Gastroesophageal sphincter (tissue), 4 donors: Measurements from ENCODE around the gene ARTN. TPM values are rescaled to one million over a fixed set of nuclear protein-coding genes. Genes with fewer than 3 reads are reported as not detected.

ENCODE experiments used
- ATAC-seq: fragments of 150-250 bp; one replicate; pipeline ENCODE4 v1.9.1; 2016; ENCODE audit warnings: mild to moderate bottlenecking, moderate library complexity
- H3K27ac ChIP-seq, 4 donors: fragments of 200-600 bp; sonication (generic) in 3 of 4; 1 replicate in 3 of 4; 2 replicates in 1 of 4; pipeline ENCODE4 v1.5.1; 2016 to 2019
- H3K27me3 ChIP-seq: fragments of 200-600 bp; sonication (generic); one replicate; pipeline ENCODE4 v1.5.1; 2019
- H3K36me3 ChIP-seq, 2 donors: fragments of 200-600 bp; sonication (generic); one replicate each; pipeline ENCODE4 v1.5.1; 2019; ENCODE audit warnings: control low read depth in 1 of 2
- H3K4me1 ChIP-seq, 3 donors: fragments of 200-600 bp; sonication (generic); 1 replicate in 2 of 3; 2 replicates in 1 of 3; pipeline ENCODE4 v1.5.1; 2016 to 2019; ENCODE audit warnings: control low read depth in 2 of 3
- H3K4me3 ChIP-seq, 2 donors: fragments of 200-600 bp; sonication (generic); one replicate each; pipeline ENCODE4 v1.5.1; 2019; ENCODE audit warnings: mild to moderate bottlenecking in 1 of 2, moderate library complexity in 1 of 2
- H3K9me3 ChIP-seq, 3 donors: fragments of 200-600 bp; sonication (generic); one replicate each; pipeline ENCODE4 v1.5.1; 2017 to 2019; ENCODE audit warnings: control low read depth in 2 of 3
- EP300 ChIP-seq: sonication (generic); formaldehyde crosslinking; IDR thresholded peaks from one replicate; pipeline ENCODE4 v1.6.1; 2017; ENCODE audit warnings: antibody characterized with exemption, mild to moderate bottlenecking
- POLR2A ChIP-seq, 2 donors: fragments of 450-650 bp; IDR thresholded peaks; one replicate each; pipeline ENCODE4 v1.6.1; 2017; ENCODE audit warnings: antibody characterized with exemption in 2 of 2, mild to moderate bottlenecking in 2 of 2, moderate library complexity in 1 of 2
- POLR2AphosphoS5 ChIP-seq: sonication (generic); formaldehyde crosslinking; IDR thresholded peaks from one replicate; pipeline ENCODE4 v1.6.1; 2017; ENCODE audit warnings: antibody characterized with exemption
- WGBS, 2 donors: methylation state at CpG; one replicate each; pipeline ENCODE4 v1.1.5; 2018; ENCODE audit warnings: low coverage in 1 of 2; 5-methylcytosine and 5-hydroxymethylcytosine counted together
- total RNA-seq, 4 donors: library from RNA; depleted of rRNA; stranded (reverse); fragments of >200 nt; gene quantifications; one replicate each; pipeline ENCODE4 v1.1.0, GENCODE V29; 2016
- TF ChIP-seq, protein P1 (sequence below), 4 experiments: fragments of 200-600 bp in 2 of 4; fragments of 450-650 bp in 2 of 4; sonication (generic) in 1 of 4; IDR thresholded peaks; one replicate each; pipeline ENCODE4 v1.5.1; 2017 to 2019; ENCODE audit warnings: antibody characterized with exemption in 4 of 4, mild to moderate bottlenecking in 2 of 4, moderate library complexity in 2 of 4

ARTN gene
- total RNA-seq, 4 donors from 2014 or later: 0.47 to 0.81 TPM; not detected in 2

DNA sequence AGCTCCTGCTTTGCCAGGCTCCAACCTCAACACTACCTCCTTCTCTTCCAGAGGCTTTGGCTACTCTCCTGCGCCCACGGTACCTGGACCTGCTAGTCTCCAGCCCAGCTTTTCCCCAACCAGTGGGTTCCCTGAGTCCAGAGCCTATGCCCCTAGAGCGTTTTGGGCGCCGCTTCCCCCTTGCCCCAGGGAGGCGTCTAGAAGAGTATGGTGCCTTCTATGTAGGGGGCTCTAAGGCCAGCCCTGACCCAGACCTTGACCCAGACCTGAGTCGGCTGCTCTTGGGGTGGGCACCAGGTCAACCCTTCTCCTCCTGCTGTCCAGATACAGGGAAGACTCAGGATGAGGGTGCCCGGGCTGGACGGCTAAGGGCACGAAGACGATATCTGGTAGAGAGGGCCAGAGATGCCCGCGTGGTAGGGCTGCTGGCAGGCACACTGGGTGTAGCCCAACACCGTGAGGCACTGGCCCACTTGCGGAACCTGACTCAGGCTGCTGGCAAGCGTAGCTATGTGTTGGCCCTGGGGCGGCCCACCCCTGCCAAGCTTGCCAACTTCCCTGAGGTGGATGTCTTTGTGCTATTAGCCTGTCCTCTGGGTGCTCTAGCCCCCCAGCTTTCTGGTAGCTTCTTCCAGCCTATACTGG lies 37.9 kb downstream of the ARTN start:
- Histone ChIP-seq H3K4me3 (no peak overlapping the region), H3K27me3 (no peaks in the 10 kb centered on the region), H3K9me3 (no peaks in the 10 kb centered on the region), H3K36me3 (peaks cover 0 to 40% of the 10 kb centered on the region in 2 donors), H3K27ac (no peak overlapping the region), H3K4me1 (peaks cover 0 to 42% (median 20%) of the 10 kb centered on the region in 3 donors)
- TF ChIP-seq POLR2A (IDR thresholded peaks at IDR 0.05): no peak
- TF ChIP-seq POLR2AphosphoS5: no peak
- no peak for TF ChIP-seq EP300
- TF ChIP-seq, protein P1, sequence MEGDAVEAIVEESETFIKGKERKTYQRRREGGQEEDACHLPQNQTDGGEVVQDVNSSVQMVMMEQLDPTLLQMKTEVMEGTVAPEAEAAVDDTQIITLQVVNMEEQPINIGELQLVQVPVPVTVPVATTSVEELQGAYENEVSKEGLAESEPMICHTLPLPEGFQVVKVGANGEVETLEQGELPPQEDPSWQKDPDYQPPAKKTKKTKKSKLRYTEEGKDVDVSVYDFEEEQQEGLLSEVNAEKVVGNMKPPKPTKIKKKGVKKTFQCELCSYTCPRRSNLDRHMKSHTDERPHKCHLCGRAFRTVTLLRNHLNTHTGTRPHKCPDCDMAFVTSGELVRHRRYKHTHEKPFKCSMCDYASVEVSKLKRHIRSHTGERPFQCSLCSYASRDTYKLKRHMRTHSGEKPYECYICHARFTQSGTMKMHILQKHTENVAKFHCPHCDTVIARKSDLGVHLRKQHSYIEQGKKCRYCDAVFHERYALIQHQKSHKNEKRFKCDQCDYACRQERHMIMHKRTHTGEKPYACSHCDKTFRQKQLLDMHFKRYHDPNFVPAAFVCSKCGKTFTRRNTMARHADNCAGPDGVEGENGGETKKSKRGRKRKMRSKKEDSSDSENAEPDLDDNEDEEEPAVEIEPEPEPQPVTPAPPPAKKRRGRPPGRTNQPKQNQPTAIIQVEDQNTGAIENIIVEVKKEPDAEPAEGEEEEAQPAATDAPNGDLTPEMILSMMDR (IDR thresholded peaks at IDR 0.05): no peak
- no peak for ATAC-seq
- WGBS, 2 donors: 88 to 100% methylated on average over 2 to 5 of the region's 17 CpGs

DNA sequence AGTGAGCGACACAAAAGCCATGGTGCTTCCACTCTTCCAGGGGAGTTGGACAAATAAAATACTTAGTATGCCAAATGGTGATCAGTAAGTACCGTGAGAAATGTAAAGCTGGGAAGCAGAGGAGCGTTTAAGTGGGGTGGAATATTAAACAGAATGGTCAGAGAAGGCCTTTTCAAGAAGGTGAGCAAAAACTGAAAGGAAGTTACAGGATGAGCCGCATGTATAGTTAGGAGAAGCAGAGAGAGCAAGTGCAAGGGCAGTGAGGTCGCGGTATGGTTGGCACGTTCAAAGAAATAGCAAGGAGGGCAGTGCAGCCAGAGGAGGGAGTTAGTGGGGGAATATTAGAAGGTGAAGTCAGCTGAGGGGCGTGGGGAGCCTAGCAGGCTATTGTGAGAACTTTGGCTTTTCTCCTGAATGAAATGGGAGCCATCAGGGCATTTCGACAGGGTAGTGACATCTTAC lies 40.4 kb downstream of the ARTN start:
- TF ChIP-seq, protein P1 (IDR thresholded peaks at IDR 0.05): no peak
- TF ChIP-seq EP300: no peak
- no peak for TF ChIP-seq POLR2A (IDR thresholded peaks at IDR 0.05)
- TF ChIP-seq POLR2AphosphoS5: no peak
- no peaks in the 10 kb centered on the region for H3K9me3 ChIP-seq
- H3K4me3 ChIP-seq: peak overlapping the region; percentile 60 to 70
- peaks cover 0 to 46% of the 10 kb centered on the region in 2 donors for H3K36me3 ChIP-seq
- H3K27me3 ChIP-seq: no peaks in the 10 kb centered on the region
- H3K27ac ChIP-seq: peak overlapping the region; percentile 75 to 92 (median 92)
- WGBS, 2 donors: 42 to 44% methylated on average over 8 to 9 of the region's 9 CpGs
- no peak for ATAC-seq
- peaks cover 0 to 66% (median 36%) of the 10 kb centered on the region in 3 donors for H3K4me1 ChIP-seq

DNA sequence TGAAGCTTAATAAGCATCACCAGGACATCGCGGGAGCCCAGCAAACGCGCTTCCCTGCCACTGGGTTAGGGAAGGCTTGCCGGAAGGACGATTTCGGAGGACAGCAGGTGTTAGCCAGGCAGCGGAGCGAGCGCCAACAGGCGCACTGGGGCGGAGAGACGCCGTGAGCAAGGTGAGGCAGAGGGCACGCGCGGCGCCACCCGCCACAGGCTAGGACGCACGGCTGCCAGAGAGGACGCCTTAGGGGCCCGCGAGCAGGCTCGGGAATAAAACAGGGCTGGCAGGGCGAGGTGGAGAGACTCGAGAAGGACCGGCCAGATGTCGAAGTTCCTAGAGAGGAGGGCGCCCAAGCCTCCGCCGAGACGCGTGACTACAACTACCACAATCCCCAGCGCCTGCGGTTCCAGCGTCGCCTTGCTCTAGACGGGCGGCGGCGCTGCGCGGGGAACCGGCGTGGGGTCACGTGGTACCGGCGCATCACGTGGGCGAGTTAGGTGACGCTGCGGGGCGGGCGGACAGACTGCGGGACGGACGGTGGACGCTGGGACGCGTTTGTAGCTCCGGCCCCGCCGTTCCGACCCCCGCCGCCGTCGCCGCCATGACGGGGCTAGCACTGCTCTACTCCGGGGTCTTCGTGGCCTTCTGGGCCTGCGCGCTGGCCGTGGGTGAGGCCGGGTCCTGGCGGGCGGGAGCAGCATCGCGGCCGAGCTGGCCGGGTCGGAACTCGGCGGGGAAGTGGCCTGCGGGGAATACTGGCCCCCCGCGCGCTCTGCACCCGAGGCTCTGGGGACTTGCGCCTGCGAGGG lies 41.0 kb downstream of the ARTN start, which contains the start of gene ATP6V0B:
TSS of gene ATP6V0B (plus strand) at position 518 of the 806 bp plus-strand sequence. CDS start at position 599, 81 bp downstream.
- 0% methylated on average over 20 of the region's 93 CpGs; no CpG with 5 or more reads in 1 of the 2 donors for WGBS, 2 donors
- peak; percentile 86 for ATAC-seq
- peaks cover 0 to 65% (median 36%) of the 10 kb centered on the region in 3 donors for H3K4me1 ChIP-seq

DNA sequence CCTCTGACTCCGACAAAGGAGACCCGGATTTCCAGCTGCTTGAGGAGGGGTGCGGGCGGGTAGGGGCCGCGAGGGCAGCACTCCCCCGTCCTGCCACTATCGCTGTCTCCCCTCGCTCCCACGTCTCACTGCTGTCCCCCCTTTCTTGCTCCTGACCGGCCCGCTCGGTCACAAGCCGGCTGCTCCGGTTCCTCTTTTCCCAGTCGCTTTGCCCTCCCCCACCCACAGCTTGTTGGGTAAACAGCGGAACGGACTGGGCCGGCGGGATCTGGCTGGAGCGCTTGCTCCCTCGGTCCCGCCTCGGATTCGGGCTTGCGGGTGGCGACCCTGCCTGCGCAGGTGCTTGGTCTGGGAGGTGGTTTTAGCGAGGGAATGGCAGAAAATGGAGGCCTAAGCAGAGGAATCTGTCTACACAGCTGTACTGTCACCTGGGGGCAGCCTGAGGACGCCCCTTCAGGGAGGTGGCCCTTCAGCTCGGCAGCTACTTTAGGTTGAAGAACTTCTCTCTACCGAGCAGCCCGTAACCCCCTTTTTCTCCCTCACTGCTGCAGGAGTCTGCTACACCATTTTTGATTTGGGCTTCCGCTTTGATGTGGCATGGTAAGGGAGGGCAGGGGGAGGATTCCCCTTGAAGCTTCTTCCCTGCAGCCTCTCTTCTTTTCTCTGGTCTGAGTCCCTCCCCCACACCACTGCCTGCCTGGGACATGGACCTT lies 41.8 kb downstream of the ARTN start:
- ATAC-seq: peak; percentile 9
- Histone ChIP-seq H3K4me3 (peak overlapping the region; percentile 60 to 70), H3K27me3 (no peaks in the 10 kb centered on the region), H3K4me1 (peaks cover 4 to 68% (median 41%) of the 10 kb centered on the region in 3 donors), H3K27ac (peak overlapping the region; percentile 75 to 92 (median 92)), H3K36me3 (peaks cover 0 to 46% of the 10 kb centered on the region in 2 donors), H3K9me3 (no peaks in the 10 kb centered on the region)
- no peak for TF ChIP-seq EP300
- no peak for TF ChIP-seq POLR2A (IDR thresholded peaks at IDR 0.05)
- no peak for TF ChIP-seq POLR2AphosphoS5
- TF ChIP-seq, protein P1 (IDR thresholded peaks at IDR 0.05): no peak
- WGBS, 2 donors: 0 to 2% methylated on average over 14 to 16 of the region's 34 CpGs

More for the DNA sequence above, 41.0 kb downstream of the ARTN start, which contains the start of gene ATP6V0B:
- no peaks in the 10 kb centered on the region for H3K27me3 ChIP-seq
- no peaks in the 10 kb centered on the region for H3K9me3 ChIP-seq
- peak; percentile 95 for TF ChIP-seq POLR2AphosphoS5
- TF ChIP-seq POLR2A (IDR thresholded peaks at IDR 0.05): peak; percentile 94 to 96
- TF ChIP-seq, protein P1 (IDR thresholded peaks at IDR 0.05): peak in 3 of 4 experiments; percentile 43 to 66 (median 63)
- no peak for TF ChIP-seq EP300
- H3K36me3 ChIP-seq: peaks cover 0 to 46% of the 10 kb centered on the region in 2 donors
- peak within 1 kb of the TSS; percentile 60 to 70 for H3K4me3 ChIP-seq
- H3K27ac ChIP-seq: peak within 1 kb of the TSS; percentile 75 to 92 (median 92)
